IPS-15b (cell line): ENCODE results near the gene CLMP.
"Not testable (repeated sequence)": the region's sequence is repeated elsewhere in the genome, so short reads cannot be mapped to it uniquely, and the experiment has no call there.

ENCODE experiments used
- H3K27me3 ChIP-seq: one replicate; pipeline ENCODE4 v1.6.1; 2013; ENCODE audit warnings: low read length; ENCODE audit not compliant: control insufficient read depth, insufficient read depth
- H3K36me3 ChIP-seq: one replicate; pipeline ENCODE4 v1.6.1; 2013; ENCODE audit warnings: low read length; ENCODE audit not compliant: control insufficient read depth, insufficient read depth
- H3K4me1 ChIP-seq: one replicate; pipeline ENCODE4 v1.6.1; 2013; ENCODE audit warnings: mild to moderate bottlenecking, low read length; ENCODE audit not compliant: control insufficient read depth, insufficient read depth
- H3K4me3 ChIP-seq: one replicate; pipeline ENCODE4 v1.5.1; 2013; ENCODE audit warnings: low read depth, low read length
- H3K9ac ChIP-seq: one replicate; pipeline ENCODE4 v1.6.1; 2013; ENCODE audit warnings: low read depth, mild to moderate bottlenecking, low read length
- H3K9me3 ChIP-seq: one replicate; pipeline ENCODE4 v1.6.1; 2013; ENCODE audit warnings: mild to moderate bottlenecking, low read length; ENCODE audit not compliant: control insufficient read depth, insufficient read depth

The CLMP gene

GRCh38 chr11:123139206-123139605 is 55.8 kb downstream of the CLMP start:
- Histone ChIP-seq H3K36me3 (no peaks in the 10 kb centered on the region), H3K9ac (no peak overlapping the region), H3K4me1 (peaks cover 2% of the 10 kb centered on the region), H3K4me3 (no peak overlapping the region), H3K27me3 (no peaks in the 10 kb centered on the region), H3K9me3 (no peaks in the 10 kb centered on the region)

DNA sequence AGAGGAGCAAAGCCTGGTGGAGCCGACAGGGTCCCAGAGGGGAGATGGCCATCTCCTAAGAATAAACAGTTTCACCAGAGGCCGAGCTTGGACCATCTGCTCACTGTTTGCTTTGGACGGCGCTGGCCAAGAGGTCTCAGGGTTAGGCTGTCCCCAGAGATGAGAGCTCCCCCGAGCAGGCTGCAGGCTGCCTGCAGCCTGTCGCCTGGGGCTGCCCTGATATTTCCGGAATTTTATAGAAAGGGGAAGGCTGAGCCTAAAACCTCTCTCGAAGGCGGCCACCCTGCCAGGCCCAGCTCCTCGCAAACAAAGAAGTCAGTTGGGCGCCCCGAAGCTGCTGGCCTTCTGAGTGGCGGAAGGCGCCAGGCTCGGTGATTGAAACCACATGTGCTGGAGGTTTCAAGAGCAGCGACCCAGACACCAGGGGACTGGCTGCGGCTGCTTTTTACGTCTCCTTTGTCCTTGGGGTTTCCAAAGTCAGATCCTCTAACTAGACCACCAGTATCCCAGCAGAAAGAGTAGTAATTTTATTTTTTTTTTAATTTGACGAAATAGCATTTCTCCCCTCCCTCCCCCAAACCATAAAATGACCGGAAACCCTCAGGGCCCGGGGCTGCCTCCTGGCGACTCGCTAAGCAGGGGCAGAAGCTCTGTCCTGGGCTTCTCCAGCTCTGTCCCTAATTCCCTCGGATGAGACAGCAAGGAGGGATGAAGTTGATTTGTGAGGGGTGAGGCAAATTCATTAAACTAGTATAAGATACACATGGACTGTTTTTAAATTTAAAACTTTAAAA is 57.4 kb downstream of the CLMP start:
- Histone ChIP-seq H3K4me1 (peaks cover 2% of the 10 kb centered on the region), H3K4me3 (no peak overlapping the region), H3K9ac (no peak overlapping the region), H3K27me3 (no peaks in the 10 kb centered on the region), H3K36me3 (no peaks in the 10 kb centered on the region), H3K9me3 (no peaks in the 10 kb centered on the region)

DNA sequence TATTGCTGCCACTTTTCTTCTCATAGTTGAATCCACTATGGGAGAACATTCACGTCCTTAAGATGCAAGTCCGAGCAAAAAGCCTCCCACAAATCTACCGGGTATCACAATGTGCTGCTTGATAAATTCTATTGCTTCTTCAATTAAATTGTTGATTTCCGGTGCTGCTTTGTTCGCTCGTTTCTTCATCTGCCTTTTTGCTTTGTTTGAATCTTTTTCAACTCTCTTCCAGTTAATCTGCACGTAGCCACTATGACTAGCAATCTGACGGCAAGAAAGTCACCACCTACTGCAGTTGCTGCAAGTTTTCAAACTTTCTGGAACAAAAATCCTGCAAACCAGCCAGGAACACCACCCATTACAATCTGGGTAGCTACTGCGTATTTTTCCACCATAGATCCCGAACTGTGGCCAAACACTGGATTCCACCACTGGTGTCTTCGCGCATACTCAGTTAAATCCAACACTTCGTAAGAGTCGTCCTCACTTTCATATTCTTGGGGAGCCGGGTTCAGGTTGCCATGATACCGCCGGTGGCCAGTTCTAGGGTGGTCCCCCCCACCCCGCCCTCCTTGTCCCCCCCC is 59.1 kb downstream of the CLMP start:
- no peaks in the 10 kb centered on the region for H3K27me3 ChIP-seq
- no peak overlapping the region for H3K9ac ChIP-seq
- H3K4me3 ChIP-seq, result no peak overlapping the region
- no peaks in the 10 kb centered on the region for H3K36me3 ChIP-seq
- peaks cover 2% of the 10 kb centered on the region for H3K4me1 ChIP-seq
- no peaks in the 10 kb centered on the region for H3K9me3 ChIP-seq

- Histone ChIP-seq H3K9me3 (no peaks in the 10 kb centered on the region), H3K27me3 (no peaks in the 10 kb centered on the region), H3K4me3 (no peak overlapping the region), H3K36me3 (no peaks in the 10 kb centered on the region), H3K9ac (no peak overlapping the region), H3K4me1 (peaks cover under 1% of the 10 kb centered on the region)
Observed at GRCh38 chr11:123132881-123133280, 62.2 kb downstream of the CLMP start.

- H3K4me1 ChIP-seq, H3K9ac ChIP-seq, H3K4me3 ChIP-seq, H3K9me3 ChIP-seq, H3K36me3 ChIP-seq, H3K27me3 ChIP-seq: not testable (repeated sequence)
Observed at GRCh38 chr11:123132034-123132766, 62.8 kb downstream of the CLMP start.

DNA sequence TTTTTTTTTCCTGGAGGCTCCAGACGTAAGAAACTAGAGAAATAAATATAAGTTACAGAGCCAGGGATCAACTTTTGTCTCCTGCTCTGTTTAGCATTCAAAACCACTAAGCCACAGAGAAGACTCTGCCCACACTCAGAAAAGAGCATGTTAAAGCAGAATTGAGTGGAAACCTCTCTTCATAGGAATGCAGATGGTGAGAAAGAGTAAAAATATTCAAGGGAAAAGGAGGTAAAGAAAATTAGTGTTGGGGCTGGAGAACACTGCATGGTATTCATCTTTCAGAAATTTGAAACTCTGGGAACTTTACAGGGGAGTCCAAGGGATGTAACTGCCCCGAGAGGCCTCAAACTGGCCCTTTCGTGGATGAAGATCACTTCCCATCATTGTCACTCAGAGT is 65.1 kb downstream of the CLMP start:
- Histone ChIP-seq H3K4me1 (peaks cover 2% of the 10 kb centered on the region), H3K27me3 (no peaks in the 10 kb centered on the region), H3K4me3 (no peak overlapping the region), H3K9me3 (no peaks in the 10 kb centered on the region), H3K9ac (no peak overlapping the region), H3K36me3 (no peaks in the 10 kb centered on the region)

DNA sequence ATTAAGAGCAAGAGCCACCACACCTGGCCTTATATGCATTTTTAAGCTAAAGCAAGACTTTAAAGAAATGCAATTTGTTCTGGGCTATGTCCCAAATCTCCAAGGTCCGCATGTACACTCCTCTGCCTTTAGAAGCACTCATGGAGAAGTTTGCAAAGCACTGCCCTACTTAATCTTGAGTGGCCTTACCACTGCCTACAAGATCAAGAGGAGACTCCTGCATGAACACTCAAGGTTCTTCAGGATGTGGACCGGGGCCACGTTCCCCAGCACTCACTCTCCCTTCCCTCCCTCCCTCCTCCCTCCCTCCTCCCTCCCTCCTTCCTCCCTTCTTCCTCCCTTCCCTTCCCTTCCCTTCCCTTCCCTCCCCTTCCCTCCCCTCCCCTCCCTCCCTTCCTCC is 69.9 kb downstream of the CLMP start:
- H3K9ac ChIP-seq, result no peak overlapping the region
- H3K4me3 ChIP-seq, result no peak overlapping the region
- peaks cover 2% of the 10 kb centered on the region for H3K4me1 ChIP-seq
- H3K27me3 ChIP-seq, result no peaks in the 10 kb centered on the region
- H3K36me3 ChIP-seq, result no peaks in the 10 kb centered on the region
- H3K9me3 ChIP-seq, result no peaks in the 10 kb centered on the region

GRCh38 chr11:123122852-123123251 is 72.2 kb downstream of the CLMP start:
- no peaks in the 10 kb centered on the region for H3K36me3 ChIP-seq
- H3K9ac ChIP-seq, result no peak overlapping the region
- no peaks in the 10 kb centered on the region for H3K9me3 ChIP-seq
- peaks cover 2% of the 10 kb centered on the region for H3K4me1 ChIP-seq
- no peak overlapping the region for H3K4me3 ChIP-seq
- H3K27me3 ChIP-seq, result no peaks in the 10 kb centered on the region

DNA sequence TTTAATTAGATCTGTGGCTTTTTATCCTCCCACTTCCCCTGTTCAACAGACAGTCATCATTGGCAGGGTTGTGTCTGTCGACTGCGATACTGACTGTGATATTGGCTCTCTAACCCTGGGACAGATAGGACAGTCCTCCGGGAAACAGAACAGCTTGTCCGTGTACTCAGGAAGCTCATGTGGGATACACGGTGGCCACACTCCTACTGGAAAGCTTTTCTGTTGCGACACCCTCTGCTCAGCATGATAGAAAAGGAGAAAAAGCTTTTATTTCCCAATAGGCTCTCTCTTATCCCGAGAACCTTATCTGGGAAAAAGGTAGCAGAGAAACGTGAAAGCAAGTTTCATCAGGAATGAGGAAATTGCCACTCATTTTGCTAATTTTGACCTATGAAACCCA is 72.7 kb downstream of the CLMP start:
- Histone ChIP-seq H3K9ac (no peak overlapping the region), H3K4me3 (no peak overlapping the region), H3K36me3 (no peaks in the 10 kb centered on the region), H3K4me1 (peaks cover 2% of the 10 kb centered on the region), H3K27me3 (no peaks in the 10 kb centered on the region), H3K9me3 (no peaks in the 10 kb centered on the region)

- no peak overlapping the region for H3K4me3 ChIP-seq
- H3K9ac ChIP-seq, result no peak overlapping the region
- H3K4me1 ChIP-seq, result no peaks in the 10 kb centered on the region
Observed at GRCh38 chr11:123116486-123116885, 78.6 kb downstream of the CLMP start.

GRCh38 chr11:123111465-123111864 is 83.6 kb downstream of the CLMP start:
- H3K9me3 ChIP-seq, result no peaks in the 10 kb centered on the region
- no peak overlapping the region for H3K9ac ChIP-seq
- H3K36me3 ChIP-seq, result no peaks in the 10 kb centered on the region
- H3K4me3 ChIP-seq, result no peak overlapping the region
- H3K27me3 ChIP-seq, result no peaks in the 10 kb centered on the region
- H3K4me1 ChIP-seq, result no peaks in the 10 kb centered on the region

More at GRCh38 chr11:123116486-123116885, 78.6 kb downstream of the CLMP start:
- Histone ChIP-seq H3K9me3 (no peaks in the 10 kb centered on the region), H3K27me3 (no peaks in the 10 kb centered on the region), H3K36me3 (no peaks in the 10 kb centered on the region)

GRCh38 chr11:123110397-123110796 is 84.7 kb downstream of the CLMP start:
- H3K9ac ChIP-seq, result no peak overlapping the region
- no peaks in the 10 kb centered on the region for H3K9me3 ChIP-seq
- no peak overlapping the region for H3K4me3 ChIP-seq
- no peaks in the 10 kb centered on the region for H3K36me3 ChIP-seq
- no peaks in the 10 kb centered on the region for H3K4me1 ChIP-seq
- no peaks in the 10 kb centered on the region for H3K27me3 ChIP-seq
